GM06990 (cell line): Measurements from ENCODE around the gene RIPPLY2.

ENCODE experiments used
- DNase-seq: peaks from one replicate; pipeline ENCODE4 v3.0.0-alpha.2; 2011; ENCODE audit not compliant: insufficient read length; ENCODE audit errors: extremely low read depth
- H3K27me3 ChIP-seq: replicated peaks from 2 replicates; pipeline ENCODE4 v1.6.0; 2011; ENCODE audit warnings: low read length; ENCODE audit not compliant: control insufficient read depth, insufficient read depth
- H3K36me3 ChIP-seq: 2 replicates; pipeline ENCODE4 v1.5.1; 2011; ENCODE audit warnings: low read length; ENCODE audit not compliant: control insufficient read depth, insufficient read depth
- H3K4me3 ChIP-seq: replicated peaks from 2 replicates; pipeline ENCODE4 v1.5.1; 2011; ENCODE audit warnings: low read depth, mild to moderate bottlenecking, control low read depth, low read length
- CTCF ChIP-seq: IDR thresholded peaks from 2 replicates; pipeline ENCODE4 v1.5.1; 2011; ENCODE audit warnings: low read length, control low read depth, mild to moderate bottlenecking, inconsistent platforms; ENCODE audit not compliant: insufficient read depth, poor library complexity, severe bottlenecking

RIPPLY2 gene

GRCh38 chr6:83815631-83816272 is 37.4 kb upstream of the RIPPLY2 start:
- Histone ChIP-seq H3K36me3 (no peaks in the 10 kb centered on the region), H3K27me3 (no peaks in the 10 kb centered on the region; the same call in 1 of the 2 replicates), H3K4me3 (no peak overlapping the region)
- no peak for TF ChIP-seq CTCF
- no peak for DNase-seq

GRCh38 chr6:83822629-83823169 is 30.5 kb upstream of the RIPPLY2 start:
- DNase-seq, result no peak
- Histone ChIP-seq H3K4me3 (no peak overlapping the region), H3K36me3 (no peaks in the 10 kb centered on the region), H3K27me3 (no peaks in the 10 kb centered on the region)
- no peak for TF ChIP-seq CTCF

- no peak for TF ChIP-seq CTCF
- Histone ChIP-seq H3K27me3 (no peaks in the 10 kb centered on the region), H3K36me3 (no peaks in the 10 kb centered on the region), H3K4me3 (no peak overlapping the region)
- DNase-seq, result no peak
Observed at GRCh38 chr6:83824388-83824801, 28.8 kb upstream of the RIPPLY2 start.

GRCh38 chr6:83824831-83825230 is 28.3 kb upstream of the RIPPLY2 start:
- no peaks in the 10 kb centered on the region for H3K27me3 ChIP-seq
- no peak overlapping the region for H3K4me3 ChIP-seq
- no peak for DNase-seq
- no peaks in the 10 kb centered on the region for H3K36me3 ChIP-seq
- no peak for TF ChIP-seq CTCF

- DNase-seq, result no peak
- no peak for TF ChIP-seq CTCF
- Histone ChIP-seq H3K27me3 (no peaks in the 10 kb centered on the region), H3K36me3 (no peaks in the 10 kb centered on the region), H3K4me3 (no peak overlapping the region)
Observed at GRCh38 chr6:83827050-83827449, 26.1 kb upstream of the RIPPLY2 start.
